SK-N-SH treated with all-trans-retinoic acid at 6 μM for 48 hours (cell line): ENCODE data around the gene UGT1A10.
A peak's percentile ranks its signal among the peaks of the same experiment; 100 is the strongest.

Source experiments
- ATAC-seq: fragments of 200-7000 bp; cut with Tn5 transposase; 3 replicates; pipeline ENCODE4 v1.9.1; 2020; ENCODE audit warnings: mild to moderate bottlenecking, moderate library complexity
- ARNTL ChIP-seq: fragments of 450-650 bp; formaldehyde crosslinking; IDR thresholded peaks from 2 replicates; pipeline ENCODE4 v1.5.0; 2020; ENCODE audit warnings: low read depth, mild to moderate bottlenecking, moderate library complexity, borderline replicate concordance
- BACH2 ChIP-seq: fragments of 250-450 bp; sonication (Bioruptor Pico); IDR thresholded peaks from 2 replicates; pipeline ENCODE4 v1.9.0; 2021; ENCODE audit warnings: mild to moderate bottlenecking, borderline replicate concordance
- CSDC2 ChIP-seq: fragments of 250-450 bp; sonication (Bioruptor Pico); IDR thresholded peaks from 2 replicates; pipeline ENCODE4 v1.5.0; 2020; ENCODE audit warnings: mild to moderate bottlenecking, moderate library complexity
- ESRRG ChIP-seq: fragments of 250-450 bp; sonication (Bioruptor Pico); IDR thresholded peaks from 2 replicates; pipeline ENCODE4 v1.6.1; 2021; ENCODE audit warnings: mild to moderate bottlenecking
- GLIS3 ChIP-seq: fragments of 250-450 bp; sonication (Bioruptor Pico); IDR thresholded peaks from 2 replicates; pipeline ENCODE4 v1.5.0; 2020; ENCODE audit warnings: mild to moderate bottlenecking, moderate library complexity
- ISL1 ChIP-seq: fragments of 250-450 bp; sonication (Bioruptor Pico); IDR thresholded peaks from 2 replicates; pipeline ENCODE4 v2.1.2; 2022; ENCODE audit warnings: mild to moderate bottlenecking, moderate library complexity
- OSR1 ChIP-seq: fragments of 250-450 bp; sonication (Bioruptor Pico); IDR thresholded peaks from 2 replicates; pipeline ENCODE4 v1.8.0; 2022; ENCODE audit warnings: moderate library complexity, mild to moderate bottlenecking, inconsistent platforms
- PPARA ChIP-seq: fragments of 250-450 bp; sonication (Bioruptor Pico); IDR thresholded peaks from 2 replicates; pipeline ENCODE4 v1.5.0; 2020; ENCODE audit warnings: mild to moderate bottlenecking, borderline replicate concordance
- RARB ChIP-seq: fragments of 250-450 bp; sonication (Bioruptor Pico); IDR thresholded peaks from 2 replicates; pipeline ENCODE4 v1.8.0; 2021; ENCODE audit warnings: mild to moderate bottlenecking, moderate library complexity
- SNAI2 ChIP-seq: fragments of 250-450 bp; sonication (Bioruptor Pico); IDR thresholded peaks from 2 replicates; pipeline ENCODE4 v1.5.0; 2020; ENCODE audit warnings: mild to moderate bottlenecking, moderate library complexity
- TCF4 ChIP-seq: fragments of 250-450 bp; sonication (Bioruptor Pico); IDR thresholded peaks from 2 replicates; pipeline ENCODE4 v1.8.0; 2021; ENCODE audit warnings: mild to moderate bottlenecking, moderate library complexity, borderline replicate concordance
- TOX ChIP-seq: fragments of 250-450 bp; sonication (Bioruptor Pico); IDR thresholded peaks from 2 replicates; pipeline ENCODE4 v1.8.0; 2021; ENCODE audit warnings: mild to moderate bottlenecking, moderate library complexity, borderline replicate concordance
- TSHZ2 ChIP-seq: fragments of 250-450 bp; sonication (Bioruptor Pico); IDR thresholded peaks from 2 replicates; pipeline ENCODE4 v1.5.0; 2020; ENCODE audit warnings: mild to moderate bottlenecking, moderate library complexity
- ZC3H10 ChIP-seq: fragments of 250-450 bp; sonication (Bioruptor Pico); IDR thresholded peaks from 2 replicates; pipeline ENCODE4 v1.5.1; 2021; ENCODE audit warnings: mild to moderate bottlenecking, moderate library complexity
- ZFP3 ChIP-seq: fragments of 250-450 bp; sonication (Bioruptor Pico); IDR thresholded peaks from 2 replicates; pipeline ENCODE4 v1.5.0; 2020; ENCODE audit warnings: mild to moderate bottlenecking, moderate library complexity
- ZFP30 ChIP-seq: fragments of 450-650 bp; formaldehyde crosslinking; IDR thresholded peaks from 2 replicates; pipeline ENCODE4 v1.5.0; 2022; ENCODE audit warnings: mild to moderate bottlenecking, moderate library complexity
- ZNF565 ChIP-seq: fragments of 450-650 bp; formaldehyde crosslinking; conservative IDR thresholded peaks from 2 replicates; pipeline ENCODE4 v1.5.0; 2020; ENCODE audit warnings: low read depth, mild to moderate bottlenecking, moderate library complexity
- ZNF70 ChIP-seq: fragments of 450-650 bp; formaldehyde crosslinking; IDR thresholded peaks from 2 replicates; pipeline ENCODE4 v1.5.0; 2020; ENCODE audit warnings: mild to moderate bottlenecking, moderate library complexity
- ZNF8 ChIP-seq: fragments of 450-650 bp; formaldehyde crosslinking; IDR thresholded peaks from 2 replicates; pipeline ENCODE4 v1.5.0; 2020; ENCODE audit warnings: mild to moderate bottlenecking, moderate library complexity
- TF ChIP-seq, protein P1 (sequence below): fragments of 250-450 bp; sonication (Bioruptor Pico); IDR thresholded peaks from 2 replicates; pipeline ENCODE4 v1.5.1; 2021; ENCODE audit warnings: mild to moderate bottlenecking, moderate library complexity
- TF ChIP-seq, protein P2 (sequence below): fragments of 250-450 bp; sonication (Bioruptor Pico); IDR thresholded peaks from 2 replicates; pipeline ENCODE4 v1.8.0; 2020; ENCODE audit warnings: mild to moderate bottlenecking, moderate library complexity, borderline replicate concordance
- TF ChIP-seq, protein P3 (sequence below): fragments of 250-450 bp; sonication (Bioruptor Pico); IDR thresholded peaks from 2 replicates; pipeline ENCODE4 v1.5.1; 2020; ENCODE audit warnings: low read depth, mild to moderate bottlenecking, moderate library complexity

Gene UGT1A10

DNA sequence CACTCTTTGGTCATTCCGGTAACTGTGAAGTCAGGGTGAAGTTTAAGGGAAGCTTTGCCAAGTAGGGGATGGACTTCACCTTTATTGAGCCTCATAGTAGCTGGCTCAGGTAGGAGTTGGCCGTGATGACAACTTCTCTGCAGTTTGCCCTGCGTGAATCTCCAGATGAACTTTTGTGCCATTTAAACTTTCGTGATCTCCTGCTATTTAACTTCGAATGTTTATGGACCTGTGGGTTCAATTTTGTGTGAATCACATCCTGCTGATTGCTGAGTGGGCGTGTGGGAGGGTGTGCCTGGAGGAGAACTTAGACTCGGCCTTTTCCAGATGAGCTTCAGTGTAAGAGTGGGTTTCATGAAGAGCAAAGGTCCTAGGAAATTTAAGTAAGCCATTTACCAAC lies 128.0 kb downstream of the UGT1A10 start:
- ATAC-seq = no peak
- TF ChIP-seq ISL1 (CRISPR knock-in tag) (0 out of 2 replicates have a peak, but pooled peaks have one; percentile 11), TOX (CRISPR knock-in tag) (no peak), PPARA (CRISPR knock-in tag) (no peak)

GRCh38 chr2:233764761-233765160 lies 128.5 kb downstream of the UGT1A10 start:
- TF ChIP-seq GLIS3 (CRISPR knock-in tag) = no peak
- no peak for TF ChIP-seq SNAI2 (CRISPR knock-in tag)
- TF ChIP-seq ZNF565 (CRISPR knock-in tag) = no peak
- TF ChIP-seq ZFP3 (CRISPR knock-in tag) = no peak
- TF ChIP-seq CSDC2 (CRISPR knock-in tag) = no peak
- TF ChIP-seq ISL1 (CRISPR knock-in tag) = no peak
- ATAC-seq = no peak

- no peak for TF ChIP-seq ZNF565 (CRISPR knock-in tag)
- TF ChIP-seq ZFP30 (CRISPR knock-in tag) = no peak
- no peak for TF ChIP-seq ARNTL (CRISPR knock-in tag)
- TF ChIP-seq TCF4 (CRISPR knock-in tag) = no peak
- no peak for TF ChIP-seq TSHZ2 (CRISPR knock-in tag)
- TF ChIP-seq PPARA (CRISPR knock-in tag) = no peak
- no peak for TF ChIP-seq GLIS3 (CRISPR knock-in tag)
- TF ChIP-seq ESRRG (CRISPR knock-in tag) = no peak
- TF ChIP-seq BACH2 (CRISPR knock-in tag) = no peak
- TF ChIP-seq, protein P1, sequence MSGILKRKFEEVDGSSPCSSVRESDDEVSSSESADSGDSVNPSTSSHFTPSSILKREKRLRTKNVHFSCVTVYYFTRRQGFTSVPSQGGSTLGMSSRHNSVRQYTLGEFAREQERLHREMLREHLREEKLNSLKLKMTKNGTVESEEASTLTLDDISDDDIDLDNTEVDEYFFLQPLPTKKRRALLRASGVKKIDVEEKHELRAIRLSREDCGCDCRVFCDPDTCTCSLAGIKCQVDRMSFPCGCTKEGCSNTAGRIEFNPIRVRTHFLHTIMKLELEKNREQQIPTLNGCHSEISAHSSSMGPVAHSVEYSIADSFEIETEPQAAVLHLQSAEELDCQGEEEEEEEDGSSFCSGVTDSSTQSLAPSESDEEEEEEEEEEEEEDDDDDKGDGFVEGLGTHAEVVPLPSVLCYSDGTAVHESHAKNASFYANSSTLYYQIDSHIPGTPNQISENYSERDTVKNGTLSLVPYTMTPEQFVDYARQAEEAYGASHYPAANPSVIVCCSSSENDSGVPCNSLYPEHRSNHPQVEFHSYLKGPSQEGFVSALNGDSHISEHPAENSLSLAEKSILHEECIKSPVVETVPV (CRISPR knock-in tag) = no peak
- no peak for TF ChIP-seq ZC3H10 (CRISPR knock-in tag)
- no peak for TF ChIP-seq RARB (CRISPR knock-in tag)
- TF ChIP-seq, protein P2, sequence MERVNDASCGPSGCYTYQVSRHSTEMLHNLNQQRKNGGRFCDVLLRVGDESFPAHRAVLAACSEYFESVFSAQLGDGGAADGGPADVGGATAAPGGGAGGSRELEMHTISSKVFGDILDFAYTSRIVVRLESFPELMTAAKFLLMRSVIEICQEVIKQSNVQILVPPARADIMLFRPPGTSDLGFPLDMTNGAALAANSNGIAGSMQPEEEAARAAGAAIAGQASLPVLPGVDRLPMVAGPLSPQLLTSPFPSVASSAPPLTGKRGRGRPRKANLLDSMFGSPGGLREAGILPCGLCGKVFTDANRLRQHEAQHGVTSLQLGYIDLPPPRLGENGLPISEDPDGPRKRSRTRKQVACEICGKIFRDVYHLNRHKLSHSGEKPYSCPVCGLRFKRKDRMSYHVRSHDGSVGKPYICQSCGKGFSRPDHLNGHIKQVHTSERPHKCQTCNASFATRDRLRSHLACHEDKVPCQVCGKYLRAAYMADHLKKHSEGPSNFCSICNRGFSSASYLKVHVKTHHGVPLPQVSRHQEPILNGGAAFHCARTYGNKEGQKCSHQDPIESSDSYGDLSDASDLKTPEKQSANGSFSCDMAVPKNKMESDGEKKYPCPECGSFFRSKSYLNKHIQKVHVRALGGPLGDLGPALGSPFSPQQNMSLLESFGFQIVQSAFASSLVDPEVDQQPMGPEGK = no peak
- TF ChIP-seq ZNF70 (CRISPR knock-in tag) = no peak
- no peak for TF ChIP-seq TOX (CRISPR knock-in tag)
- ATAC-seq = no peak
Observed at GRCh38 chr2:233766416-233766815, 130.2 kb downstream of the UGT1A10 start.

DNA sequence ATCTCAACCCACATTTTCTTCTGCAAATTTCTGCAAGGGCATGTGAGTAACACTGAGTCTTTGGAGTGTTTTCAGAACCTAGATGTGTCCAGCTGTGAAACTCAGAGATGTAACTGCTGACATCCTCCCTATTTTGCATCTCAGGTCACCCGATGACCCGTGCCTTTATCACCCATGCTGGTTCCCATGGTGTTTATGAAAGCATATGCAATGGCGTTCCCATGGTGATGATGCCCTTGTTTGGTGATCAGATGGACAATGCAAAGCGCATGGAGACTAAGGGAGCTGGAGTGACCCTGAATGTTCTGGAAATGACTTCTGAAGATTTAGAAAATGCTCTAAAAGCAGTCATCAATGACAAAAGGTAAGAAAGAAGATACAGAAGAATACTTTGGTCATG lies 131.8 kb downstream of the UGT1A10 start:
- no peak for ATAC-seq
- TF ChIP-seq ZFP3 (CRISPR knock-in tag) (no peak), SNAI2 (CRISPR knock-in tag) (no peak), ZNF8 (no peak), CSDC2 (CRISPR knock-in tag) (no peak), OSR1 (CRISPR knock-in tag) (no peak), ISL1 (CRISPR knock-in tag) (no peak)

- no peak for TF ChIP-seq ZNF70 (CRISPR knock-in tag)
- no peak for TF ChIP-seq CSDC2 (CRISPR knock-in tag)
- TF ChIP-seq RARB (CRISPR knock-in tag) = no peak
- no peak for TF ChIP-seq ZC3H10 (CRISPR knock-in tag)
- TF ChIP-seq, protein P3, sequence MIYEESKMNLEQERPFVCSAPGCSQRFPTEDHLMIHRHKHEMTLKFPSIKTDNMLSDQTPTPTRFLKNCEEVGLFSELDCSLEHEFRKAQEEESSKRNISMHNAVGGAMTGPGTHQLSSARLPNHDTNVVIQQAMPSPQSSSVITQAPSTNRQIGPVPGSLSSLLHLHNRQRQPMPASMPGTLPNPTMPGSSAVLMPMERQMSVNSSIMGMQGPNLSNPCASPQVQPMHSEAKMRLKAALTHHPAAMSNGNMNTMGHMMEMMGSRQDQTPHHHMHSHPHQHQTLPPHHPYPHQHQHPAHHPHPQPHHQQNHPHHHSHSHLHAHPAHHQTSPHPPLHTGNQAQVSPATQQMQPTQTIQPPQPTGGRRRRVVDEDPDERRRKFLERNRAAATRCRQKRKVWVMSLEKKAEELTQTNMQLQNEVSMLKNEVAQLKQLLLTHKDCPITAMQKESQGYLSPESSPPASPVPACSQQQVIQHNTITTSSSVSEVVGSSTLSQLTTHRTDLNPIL (CRISPR knock-in tag) = no peak
- TF ChIP-seq ESRRG (CRISPR knock-in tag) = no peak
- TF ChIP-seq TOX (CRISPR knock-in tag) = no peak
- no peak for TF ChIP-seq ZFP30 (CRISPR knock-in tag)
- no peak for TF ChIP-seq ISL1 (CRISPR knock-in tag)
- TF ChIP-seq, protein P2 = no peak
- no peak for TF ChIP-seq ARNTL (CRISPR knock-in tag)
- TF ChIP-seq TSHZ2 (CRISPR knock-in tag) = no peak
- no peak for TF ChIP-seq ZNF8
- ATAC-seq = no peak
Observed at GRCh38 chr2:233769260-233769659, 133.0 kb downstream of the UGT1A10 start.
